ENCODE data around the gene SUZ12.
"Not testable (repeated sequence)": the region's sequence is repeated elsewhere in the genome, so short reads cannot be mapped to it uniquely, and the experiment has no call there.

GRCh38 chr17:32042266-32042665 is 105.5 kb downstream of the SUZ12 start:
- TF ChIP-seq, protein P1, sequence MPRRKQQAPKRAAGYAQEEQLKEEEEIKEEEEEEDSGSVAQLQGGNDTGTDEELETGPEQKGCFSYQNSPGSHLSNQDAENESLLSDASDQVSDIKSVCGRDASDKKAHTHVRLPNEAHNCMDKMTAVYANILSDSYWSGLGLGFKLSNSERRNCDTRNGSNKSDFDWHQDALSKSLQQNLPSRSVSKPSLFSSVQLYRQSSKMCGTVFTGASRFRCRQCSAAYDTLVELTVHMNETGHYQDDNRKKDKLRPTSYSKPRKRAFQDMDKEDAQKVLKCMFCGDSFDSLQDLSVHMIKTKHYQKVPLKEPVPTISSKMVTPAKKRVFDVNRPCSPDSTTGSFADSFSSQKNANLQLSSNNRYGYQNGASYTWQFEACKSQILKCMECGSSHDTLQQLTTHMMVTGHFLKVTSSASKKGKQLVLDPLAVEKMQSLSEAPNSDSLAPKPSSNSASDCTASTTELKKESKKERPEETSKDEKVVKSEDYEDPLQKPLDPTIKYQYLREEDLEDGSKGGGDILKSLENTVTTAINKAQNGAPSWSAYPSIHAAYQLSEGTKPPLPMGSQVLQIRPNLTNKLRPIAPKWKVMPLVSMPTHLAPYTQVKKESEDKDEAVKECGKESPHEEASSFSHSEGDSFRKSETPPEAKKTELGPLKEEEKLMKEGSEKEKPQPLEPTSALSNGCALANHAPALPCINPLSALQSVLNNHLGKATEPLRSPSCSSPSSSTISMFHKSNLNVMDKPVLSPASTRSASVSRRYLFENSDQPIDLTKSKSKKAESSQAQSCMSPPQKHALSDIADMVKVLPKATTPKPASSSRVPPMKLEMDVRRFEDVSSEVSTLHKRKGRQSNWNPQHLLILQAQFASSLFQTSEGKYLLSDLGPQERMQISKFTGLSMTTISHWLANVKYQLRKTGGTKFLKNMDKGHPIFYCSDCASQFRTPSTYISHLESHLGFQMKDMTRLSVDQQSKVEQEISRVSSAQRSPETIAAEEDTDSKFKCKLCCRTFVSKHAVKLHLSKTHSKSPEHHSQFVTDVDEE (CRISPR knock-in tag; IDR thresholded peaks at IDR 0.05): not testable (repeated sequence)
- TF ChIP-seq, protein P2, sequence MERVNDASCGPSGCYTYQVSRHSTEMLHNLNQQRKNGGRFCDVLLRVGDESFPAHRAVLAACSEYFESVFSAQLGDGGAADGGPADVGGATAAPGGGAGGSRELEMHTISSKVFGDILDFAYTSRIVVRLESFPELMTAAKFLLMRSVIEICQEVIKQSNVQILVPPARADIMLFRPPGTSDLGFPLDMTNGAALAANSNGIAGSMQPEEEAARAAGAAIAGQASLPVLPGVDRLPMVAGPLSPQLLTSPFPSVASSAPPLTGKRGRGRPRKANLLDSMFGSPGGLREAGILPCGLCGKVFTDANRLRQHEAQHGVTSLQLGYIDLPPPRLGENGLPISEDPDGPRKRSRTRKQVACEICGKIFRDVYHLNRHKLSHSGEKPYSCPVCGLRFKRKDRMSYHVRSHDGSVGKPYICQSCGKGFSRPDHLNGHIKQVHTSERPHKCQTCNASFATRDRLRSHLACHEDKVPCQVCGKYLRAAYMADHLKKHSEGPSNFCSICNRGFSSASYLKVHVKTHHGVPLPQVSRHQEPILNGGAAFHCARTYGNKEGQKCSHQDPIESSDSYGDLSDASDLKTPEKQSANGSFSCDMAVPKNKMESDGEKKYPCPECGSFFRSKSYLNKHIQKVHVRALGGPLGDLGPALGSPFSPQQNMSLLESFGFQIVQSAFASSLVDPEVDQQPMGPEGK (CRISPR knock-in tag; IDR thresholded peaks at IDR 0.05; ENCODE audit: borderline replicate concordance): not testable (repeated sequence)
- not testable (repeated sequence) for TF ChIP-seq CSDC2 (CRISPR knock-in tag; IDR thresholded peaks at IDR 0.05)

Measured in SK-N-SH treated with all-trans-retinoic acid at 6 μM for 48 hours (cell line).